SK-N-SH (cell line): Measurements from ENCODE around the gene FHIP1B. TPM values are rescaled to one million over a fixed set of nuclear protein-coding genes. Genes with fewer than 3 reads are reported as not detected.

Experiments
- CTCF ChIA-PET: fragments of 300-600, 350-600 bp; formaldehyde crosslinking; extraction: SDS; loops from one replicate; lab custom pipeline; 2021; lab: Yijun Ruan, JAX
- POLR2A ChIA-PET: fragments of 350-600 bp; sonication (Branson Sonifier 250); formaldehyde crosslinking; extraction: SDS; loops from one replicate; lab custom pipeline; 2020; ENCODE audit warnings: antibody characterized with exemption, inconsistent platforms; lab: Yijun Ruan, JAX
- DNase-seq: peaks from one replicate; pipeline ENCODE4 v3.0.0; 2012
- H2AFZ ChIP-seq: fragments of 200-600 bp; sonication (generic); 2 replicates; pipeline ENCODE4 v1.8.1; 2016; ENCODE audit warnings: antibody characterized with exemption, mild to moderate bottlenecking, low read depth
- H3F3A ChIP-seq: fragments of 200-600 bp; sonication (generic); replicated peaks from 2 replicates; pipeline ENCODE3; 2016; ENCODE audit warnings: antibody characterized with exemption, mild to moderate bottlenecking; ENCODE audit not compliant: insufficient read depth
- H3K27ac ChIP-seq, 2 experiments: fragments of 200-500 bp in 1 of 2; fragments of 200-600 bp in 1 of 2; sonication (Bioruptor generic) in 1 of 2; sonication (generic), shearing (Covaris generic) in 1 of 2; 2 replicates each; pipeline versions ENCODE4 v1.5.1 to v1.6.1; 2014 to 2016; ENCODE audit warnings: low read depth in 2 of 2, inconsistent platforms in 1 of 2, low read length in 1 of 2, mild to moderate bottlenecking in 1 of 2, mixed read lengths in 1 of 2
- H3K27me3 ChIP-seq: fragments of 200-600 bp; sonication (generic), shearing (Covaris generic); 2 replicates; pipeline ENCODE4 v1.6.1; 2016; ENCODE audit warnings: mixed run types; ENCODE audit not compliant: insufficient read depth
- H3K36me3 ChIP-seq, 2 experiments: fragments of 200-500 bp in 1 of 2; fragments of 200-600 bp in 1 of 2; sonication (Bioruptor generic) in 1 of 2; sonication (generic) in 1 of 2; replicated peaks in 1 of 2; 2 replicates each; pipeline versions ENCODE3 to v1.5.1; 2014 to 2016; ENCODE audit warnings: low read length in 1 of 2, mild to moderate bottlenecking in 1 of 2; ENCODE audit not compliant: insufficient read depth in 2 of 2, control insufficient read depth in 1 of 2
- H3K4me1 ChIP-seq, 2 experiments: fragments of 200-500 bp in 1 of 2; fragments of 200-600 bp in 1 of 2; sonication (Bioruptor generic) in 1 of 2; sonication (generic), shearing (Covaris generic) in 1 of 2; 2 replicates each; pipeline versions ENCODE4 v1.5.1 to v1.6.1; 2014 to 2016; ENCODE audit warnings: low read depth in 1 of 2, low read length in 1 of 2, mixed run types in 1 of 2; ENCODE audit not compliant: insufficient read depth in 2 of 2, control insufficient read depth in 1 of 2
- H3K4me2 ChIP-seq: fragments of 200-600 bp; sonication (generic), shearing (Covaris generic); 2 replicates; pipeline ENCODE4 v1.6.1; 2017; ENCODE audit warnings: mixed run types
- H3K4me3 ChIP-seq, 2 experiments: fragments of 200-500 bp in 1 of 2; fragments of 200-600 bp in 1 of 2; sonication (Bioruptor generic) in 1 of 2; sonication (generic), shearing (Covaris generic) in 1 of 2; 2 replicates each; pipeline versions ENCODE4 v1.5.1 to v1.8.1; 2014 to 2016; ENCODE audit warnings: low read depth in 2 of 2, inconsistent platforms in 1 of 2, low read length in 1 of 2, mild to moderate bottlenecking in 1 of 2, mixed read lengths in 1 of 2, moderate library complexity in 1 of 2
- H3K79me2 ChIP-seq: fragments of 200-600 bp; sonication (generic); 2 replicates; pipeline ENCODE4 v1.8.1; 2017; ENCODE audit warnings: mild to moderate bottlenecking; ENCODE audit not compliant: insufficient read depth
- H3K9ac ChIP-seq: fragments of 200-600 bp; sonication (generic); 2 replicates; pipeline ENCODE4 v1.6.1; 2017; ENCODE audit warnings: mixed run types
- H3K9me2 ChIP-seq: fragments of 200-600 bp; sonication (generic); 2 replicates; pipeline ENCODE4 v1.6.1; 2017; ENCODE audit warnings: mixed run types
- H3K9me3 ChIP-seq: fragments of 200-600 bp; sonication (generic); 2 replicates; pipeline ENCODE4 v1.6.1; 2017; ENCODE audit warnings: mixed run types, mild to moderate bottlenecking, moderate library complexity
- H4K20me1 ChIP-seq: fragments of 200-600 bp; sonication (generic); 2 replicates; pipeline ENCODE4 v1.6.1; 2017; ENCODE audit warnings: mild to moderate bottlenecking, mixed run types; ENCODE audit not compliant: insufficient read depth
- CHD2 ChIP-seq: fragments of 150-350 bp; IDR thresholded peaks from 2 replicates; pipeline ENCODE4 v1.6.1; 2018; ENCODE audit warnings: low read length; ENCODE audit not compliant: partially characterized antibody
- CTCF ChIP-seq: fragments of 200-600 bp; sonication (generic); IDR thresholded peaks from 2 replicates; pipeline ENCODE4 v1.6.1; 2017; ENCODE audit warnings: antibody characterized with exemption, mild to moderate bottlenecking, moderate library complexity
- ELF1 ChIP-seq: IDR thresholded peaks from 2 replicates; pipeline ENCODE4 v1.4.0; 2012
- EZH2phosphoT487 ChIP-seq: fragments of 200-600 bp; sonication (generic); IDR thresholded peaks from 2 replicates; pipeline ENCODE4 v1.6.1; 2017; ENCODE audit warnings: low read depth, mixed run types, mild to moderate bottlenecking, antibody characterized with exemption, moderate library complexity, borderline replicate concordance
- FOSL2 ChIP-seq: IDR thresholded peaks from 2 replicates; pipeline ENCODE4 v1.4.0; 2012; ENCODE audit warnings: low read depth, mild to moderate bottlenecking, moderate library complexity, borderline replicate concordance
- FOXJ3 ChIP-seq: sonication (generic); formaldehyde crosslinking; IDR thresholded peaks from 2 replicates; pipeline ENCODE4 v1.5.1; 2020; ENCODE audit warnings: mild to moderate bottlenecking, missing genetic modification reagents
- FOXM1 ChIP-seq: IDR thresholded peaks from 2 replicates; pipeline ENCODE4 v1.4.0; 2012; ENCODE audit warnings: low read depth, mild to moderate bottlenecking
- GABPA ChIP-seq: IDR thresholded peaks from 2 replicates; pipeline ENCODE4 v1.4.0; 2012; ENCODE audit warnings: low read depth, mild to moderate bottlenecking
- GATA2 ChIP-seq: sonication (generic); formaldehyde crosslinking; IDR thresholded peaks from 2 replicates; pipeline ENCODE4 v1.5.0; 2020; ENCODE audit warnings: mild to moderate bottlenecking, missing genetic modification reagents
- JUND ChIP-seq: IDR thresholded peaks from 2 replicates; pipeline ENCODE4 v1.4.0; 2012
- MAX ChIP-seq: IDR thresholded peaks from 2 replicates; pipeline ENCODE4 v1.4.0; 2012; ENCODE audit warnings: low read depth
- MEF2A ChIP-seq: IDR thresholded peaks from 2 replicates; pipeline ENCODE4 v1.4.0; 2012; ENCODE audit warnings: low read depth, borderline replicate concordance
- NRF1 ChIP-seq: IDR thresholded peaks from 2 replicates; pipeline ENCODE4 v1.6.1; 2012; ENCODE audit warnings: low read depth, mild to moderate bottlenecking, low read length
- POLR2AphosphoS5 ChIP-seq: IDR thresholded peaks from 2 replicates; pipeline ENCODE4 v1.6.1; 2012; ENCODE audit warnings: low read depth, low read length
- RAD21 ChIP-seq: IDR thresholded peaks from 2 replicates; pipeline ENCODE4 v1.6.1; 2012; ENCODE audit warnings: mild to moderate bottlenecking, low read length
- RFX5 ChIP-seq: IDR thresholded peaks from 2 replicates; pipeline ENCODE4 v1.6.1; 2012; ENCODE audit warnings: mild to moderate bottlenecking, improper control_type of control experiment, low read length
- RXRA ChIP-seq: IDR thresholded peaks from 2 replicates; pipeline ENCODE4 v1.4.0; 2012; ENCODE audit warnings: low read depth, mild to moderate bottlenecking, borderline replicate concordance
- SIN3A ChIP-seq: IDR thresholded peaks from 2 replicates; pipeline ENCODE4 v1.6.1; 2012; ENCODE audit warnings: low read depth, mild to moderate bottlenecking, low read length, moderate library complexity, borderline replicate concordance
- TAF1 ChIP-seq: IDR thresholded peaks from 2 replicates; pipeline ENCODE4 v1.6.1; 2012; ENCODE audit warnings: low read depth, mild to moderate bottlenecking, low read length, moderate library complexity, borderline replicate concordance
- TEAD4 ChIP-seq: IDR thresholded peaks from 2 replicates; pipeline ENCODE4 v1.4.0; 2012; ENCODE audit warnings: mild to moderate bottlenecking, borderline replicate concordance; ENCODE audit not compliant: insufficient read depth
- USF1 ChIP-seq: IDR thresholded peaks from 2 replicates; pipeline ENCODE4 v1.4.0; 2012; ENCODE audit warnings: low read depth, borderline replicate concordance
- USF2 ChIP-seq: fragments of 150-350 bp; IDR thresholded peaks from 2 replicates; pipeline ENCODE4 v1.6.1; 2017; ENCODE audit warnings: antibody characterized with exemption, low read length, low read depth, borderline replicate concordance
- WGBS: methylation state at CpG from one replicate; pipeline ENCODE4 v1.1.6; 2017; ENCODE audit warnings: low lambda C conversion rate; 5-methylcytosine and 5-hydroxymethylcytosine counted together
- polyA plus RNA-seq, 3 experiments: library from polyadenylated mRNA; depleted of rRNA; stranded (reverse); fragments of >200 nt; gene quantifications; 2 replicates each; pipeline ENCODE4 v1.2.3, GENCODE V29; 2012

FHIP1B gene
- polyA plus RNA-seq, 1 of the 3 experiments (the other 2 are of a cell fraction): 26.3 TPM

- TF ChIP-seq FOSL2: no peak
- no peak for TF ChIP-seq MAX
- no peak for TF ChIP-seq USF2
- TF ChIP-seq, all 33 proteins: peak for 0
These were observed 29.7 kb downstream of the FHIP1B start (continued) for GRCh38 chr11:6204706-6205105.

GRCh38 chr11:6203327-6203726, 31.1 kb downstream of the FHIP1B start:
- DNase-seq: no peak
- Histone ChIP-seq H3K9me2 (no peaks in the 10 kb centered on the region), H3K27me3 (no peaks in the 10 kb centered on the region), H3F3A (no peaks in the 10 kb centered on the region), H3K79me2 (no peaks in the 10 kb centered on the region), H4K20me1 (no peaks in the 10 kb centered on the region), H3K9ac (no peak overlapping the region), H3K4me1 (no peaks in the 10 kb centered on the region), H3K4me2 (no peak overlapping the region), H3K4me3 (no peak overlapping the region), H3K27ac (no peak overlapping the region), H3K36me3 (peaks cover 6 to 10% of the 10 kb centered on the region in 2 experiments), H3K9me3 (no peaks in the 10 kb centered on the region), H2AFZ (no peak overlapping the region)
- 72% methylated on average over 3 of the region's 3 CpGs for WGBS
- ChIA-PET CTCF (no interaction called here), POLR2A (no interaction called here)
- TF ChIP-seq GATA2 (CRISPR knock-in tag) (no peak), CTCF (no peak), ELF1 (no peak), USF1 (no peak), TAF1 (no peak), RXRA (no peak), FOXM1 (no peak), POLR2AphosphoS5 (no peak), FOXJ3 (CRISPR knock-in tag) (no peak), SIN3A (no peak), NRF1 (no peak), USF2 (no peak), RFX5 (no peak), EZH2phosphoT487 (no peak), RAD21 (no peak), JUND (no peak), MEF2A (no peak), CHD2 (no peak), TEAD4 (no peak), GABPA (no peak)
